Measurements from ENCODE around the gene SKI.

- TF ChIP-seq CTCF (conservative IDR thresholded peaks at IDR 0.05; ENCODE audit: low read depth, low read length), result no peak
- TF ChIP-seq EZH2 (IDR thresholded peaks at IDR 0.05; ENCODE audit: low read length, unreplicated experiment), result no peak
These were observed 124.3 kb downstream of the SKI start for GRCh38 chr1:2352341-2352896.
